D721Med (cell line): ENCODE results near the gene SYTL3.

Source experiments
- DNase-seq: peaks from one replicate; pipeline ENCODE4 v3.0.0; 2011; ENCODE audit warnings: low spot score; ENCODE audit not compliant: insufficient read length
- FAIRE-seq: peaks from 2 replicates; lab custom pipeline; 2011; peaks lifted over from hg19 to GRCh38; lab: Jason Lieb, UNC
- CTCF ChIP-seq: IDR thresholded peaks from 2 replicates; pipeline ENCODE4 v1.5.1; 2012; ENCODE audit warnings: mild to moderate bottlenecking, control low read depth; ENCODE audit not compliant: insufficient read depth; ENCODE audit errors: missing control alignments

Gene SYTL3

GRCh38 chr6:158783167-158783450, 133.3 kb downstream of the SYTL3 start:
- DNase-seq = no peak
- no peak for TF ChIP-seq CTCF
- FAIRE-seq = no peak

- no peak for FAIRE-seq
Observed at GRCh38 chr6:158783851-158784250, 134.0 kb downstream of the SYTL3 start.

GRCh38 chr6:158784505-158784904, 134.7 kb downstream of the SYTL3 start:
- FAIRE-seq (no peak), DNase-seq (no peak)
- TF ChIP-seq CTCF = no peak

More at GRCh38 chr6:158783851-158784250, 134.0 kb downstream of the SYTL3 start:
- DNase-seq = no peak
- TF ChIP-seq CTCF = no peak

- TF ChIP-seq CTCF = no peak
- FAIRE-seq = no peak
- DNase-seq = no peak
Observed at GRCh38 chr6:158785036-158785435, 135.2 kb downstream of the SYTL3 start.

- FAIRE-seq (no peak), DNase-seq (no peak)
- TF ChIP-seq CTCF = no peak
Observed at GRCh38 chr6:158786645-158787304, 136.9 kb downstream of the SYTL3 start.

GRCh38 chr6:158787395-158787794, 137.5 kb downstream of the SYTL3 start:
- FAIRE-seq (no peak), DNase-seq (no peak)
- TF ChIP-seq CTCF = no peak

GRCh38 chr6:158789115-158789917, 139.5 kb downstream of the SYTL3 start:
- no peak for TF ChIP-seq CTCF
- DNase-seq (no peak), FAIRE-seq (no peak)
